GM23248 (cell line): ENCODE data around the gene CGNL1. TPM values are rescaled to one million over a fixed set of nuclear protein-coding genes. Genes with fewer than 3 reads are reported as not detected.

Source experiments
- DNase-seq: peaks from one replicate; pipeline ENCODE4 v3.0.0-alpha.2; 2015
- H2AFZ ChIP-seq: fragments of 200-600 bp; sonication (generic); 2 replicates; pipeline ENCODE4 v1.6.1; 2016; ENCODE audit warnings: antibody characterized with exemption
- H3F3A ChIP-seq: fragments of 200-600 bp; sonication (generic); 2 replicates; pipeline ENCODE4 v1.6.1; 2016; ENCODE audit warnings: mild to moderate bottlenecking, antibody characterized with exemption, mixed run types; ENCODE audit not compliant: insufficient read depth
- H3K27ac ChIP-seq: fragments of 200-600 bp; sonication (generic); 2 replicates; pipeline ENCODE4 v1.5.1; 2016; ENCODE audit warnings: mild to moderate bottlenecking
- H3K27me3 ChIP-seq: fragments of 200-600 bp; sonication (generic); replicated peaks from 2 replicates; pipeline ENCODE4 v1.6.1; 2016; ENCODE audit warnings: mild to moderate bottlenecking; ENCODE audit not compliant: insufficient read depth
- H3K36me3 ChIP-seq: fragments of 200-600 bp; sonication (generic); 2 replicates; pipeline ENCODE4 v1.6.1; 2016; ENCODE audit warnings: low read depth, mild to moderate bottlenecking
- H3K4me1 ChIP-seq: fragments of 200-600 bp; sonication (generic); 2 replicates; pipeline ENCODE4 v1.6.1; 2016; ENCODE audit warnings: mild to moderate bottlenecking; ENCODE audit not compliant: insufficient read depth
- H3K4me2 ChIP-seq: fragments of 200-600 bp; sonication (generic); one replicate; pipeline ENCODE4 v1.6.1; 2016; ENCODE audit warnings: mild to moderate bottlenecking; ENCODE audit not compliant: unreplicated experiment
- H3K4me3 ChIP-seq: fragments of 200-600 bp; sonication (generic); 2 replicates; pipeline ENCODE4 v1.5.1; 2016; ENCODE audit warnings: mild to moderate bottlenecking
- H3K79me2 ChIP-seq: fragments of 200-600 bp; sonication (generic); 2 replicates; pipeline ENCODE4 v1.6.1; 2016; ENCODE audit warnings: mild to moderate bottlenecking; ENCODE audit not compliant: insufficient read depth
- H3K9ac ChIP-seq: fragments of 200-600 bp; sonication (generic); 2 replicates; pipeline ENCODE4 v1.6.1; 2016; ENCODE audit warnings: mild to moderate bottlenecking
- H3K9me2 ChIP-seq: fragments of 200-600 bp; sonication (generic); 2 replicates; pipeline ENCODE4 v1.6.1; 2016; ENCODE audit warnings: mixed run types, mild to moderate bottlenecking, moderate library complexity; ENCODE audit not compliant: insufficient read depth
- H3K9me3 ChIP-seq: fragments of 200-600 bp; sonication (generic); one replicate; pipeline ENCODE4 v1.6.1; 2017; ENCODE audit warnings: low read depth
- H4K20me1 ChIP-seq: fragments of 200-600 bp; sonication (generic); 2 replicates; pipeline ENCODE4 v1.6.0; 2016; ENCODE audit not compliant: insufficient read depth
- EZH2 ChIP-seq: fragments of 200-600 bp; sonication (generic); IDR thresholded peaks from 2 replicates; pipeline ENCODE4 v1.6.1; 2018; ENCODE audit warnings: antibody characterized with exemption, mild to moderate bottlenecking; ENCODE audit not compliant: insufficient read depth, poor library complexity, severe bottlenecking
- EZH2phosphoT487 ChIP-seq: fragments of 200-600 bp; sonication (generic); IDR thresholded peaks from 2 replicates; pipeline ENCODE4 v1.6.1; 2018; ENCODE audit warnings: antibody characterized with exemption, moderate library complexity, mild to moderate bottlenecking, low read depth; ENCODE audit not compliant: insufficient read depth
- WGBS, 2 experiments: methylation state at CpG; one replicate each; pipeline ENCODE4 v1.1.6; 2015 to 2017; ENCODE audit warnings: low lambda C conversion rate in 2 of 2, low coverage in 1 of 2; ENCODE audit errors: missing lambda C conversion rate in 2 of 2; 5-methylcytosine and 5-hydroxymethylcytosine counted together
- in situ Hi-C: fragments of 300-500 bp; cut with MboI; formaldehyde crosslinking; loops from 2 replicates; pipeline ENCODE4 v1.15.0; 2020
- polyA plus RNA-seq: library from polyadenylated mRNA; unstranded; fragments of >200 nt; fragmentation: Nextera tagmentation; extraction: Ambion mirVana; gene quantifications from 2 replicates; pipeline ENCODE4 v1.2.1, GENCODE V29; 2016
- total RNA-seq: library from RNA; depleted of rRNA; stranded (reverse); fragments of >200 nt; shearing (Covaris generic); gene quantifications from 2 replicates; pipeline ENCODE4 v1.2.3, GENCODE V29; 2014

CGNL1 gene
- total and polyA plus RNA-seq, 2 experiments from 2014 or later: 0.11 TPM

DNA sequence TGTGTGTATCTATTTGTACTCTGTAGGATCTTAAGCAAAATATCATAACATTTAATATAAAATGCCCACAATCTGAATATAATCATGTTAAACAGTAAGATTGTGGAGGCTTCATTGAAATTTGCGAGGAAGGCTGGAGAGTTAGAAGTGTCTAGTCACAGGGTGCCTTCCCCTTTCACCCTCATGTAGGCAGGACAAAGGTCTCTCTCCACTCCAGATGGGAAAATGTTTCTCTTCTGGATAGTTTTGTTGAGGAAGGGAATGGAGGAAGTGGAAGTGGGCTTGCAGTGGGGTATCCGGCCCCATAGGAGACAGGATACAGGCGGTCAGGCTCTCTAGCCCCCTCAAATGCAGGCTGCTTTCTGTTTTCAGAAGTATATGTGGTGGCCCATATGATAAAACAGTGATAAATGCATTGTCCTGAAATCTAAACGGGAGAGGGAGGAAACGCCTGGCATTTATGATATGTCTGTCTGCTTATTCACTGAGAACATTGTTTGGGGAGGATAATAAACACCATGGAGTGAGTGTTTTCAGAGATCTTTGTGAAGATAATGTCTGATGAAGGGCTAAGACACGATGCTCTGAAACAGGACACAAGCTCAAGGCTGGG lies 202.1 kb downstream of the CGNL1 start:
- no peaks in the 10 kb centered on the region for H3K36me3 ChIP-seq
- TF ChIP-seq EZH2phosphoT487 (no peak), EZH2 (no peak)
- H3K9me2 ChIP-seq: no peaks in the 10 kb centered on the region
- no peak overlapping the region for H3K27ac ChIP-seq
- in situ Hi-C loops: no loop called here
- DNase-seq: no peak
- no peaks in the 10 kb centered on the region for H3K4me1 ChIP-seq
- no peak overlapping the region for H3K4me3 ChIP-seq
- H3K9ac ChIP-seq: no peak overlapping the region
- no peak overlapping the region for H3K4me2 ChIP-seq
- no peaks in the 10 kb centered on the region for H4K20me1 ChIP-seq
- no peak overlapping the region for H2AFZ ChIP-seq
- no peaks in the 10 kb centered on the region for H3K9me3 ChIP-seq
- no peaks in the 10 kb centered on the region for H3K79me2 ChIP-seq
- no peaks in the 10 kb centered on the region for H3F3A ChIP-seq
- peaks cover 29% of the 10 kb centered on the region for H3K27me3 ChIP-seq
- WGBS, 2 experiments: 57 to 60% methylated on average over 6 of the region's 6 CpGs

DNA sequence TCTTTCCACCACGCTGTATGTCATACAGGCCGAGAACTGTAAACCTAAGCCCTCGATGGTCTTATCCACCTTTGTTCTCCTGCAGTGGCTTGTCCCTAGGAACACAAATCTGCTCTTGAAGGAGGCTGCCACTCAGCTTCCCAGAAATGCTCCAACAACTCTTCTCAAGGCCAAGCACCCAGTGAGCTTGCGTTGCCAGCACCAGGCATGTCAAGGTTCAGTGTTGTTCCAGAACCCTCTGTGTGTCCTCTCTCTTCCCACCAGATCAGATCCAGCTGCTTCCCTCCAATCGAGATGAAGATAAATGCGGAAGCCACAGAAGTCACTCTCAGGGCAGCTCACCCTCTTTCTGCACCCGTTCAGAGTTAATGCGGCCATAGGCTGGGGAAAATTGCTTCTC lies 204.1 kb downstream of the CGNL1 start:
- Histone ChIP-seq H3K4me2 (no peak overlapping the region), H3K9ac (no peak overlapping the region), H3K27ac (no peak overlapping the region), H3K9me2 (no peaks in the 10 kb centered on the region), H4K20me1 (no peaks in the 10 kb centered on the region), H3K9me3 (no peaks in the 10 kb centered on the region), H3F3A (no peaks in the 10 kb centered on the region), H2AFZ (no peak overlapping the region), H3K36me3 (no peaks in the 10 kb centered on the region), H3K79me2 (no peaks in the 10 kb centered on the region), H3K4me1 (no peaks in the 10 kb centered on the region), H3K4me3 (no peak overlapping the region), H3K27me3 (peaks cover 32% of the 10 kb centered on the region)
- DNase-seq: no peak
- WGBS, 2 experiments: 68 to 74% methylated on average over 8 of the region's 8 CpGs
- no peak for TF ChIP-seq EZH2phosphoT487
- TF ChIP-seq EZH2: no peak
- in situ Hi-C loops: no loop called here

DNA sequence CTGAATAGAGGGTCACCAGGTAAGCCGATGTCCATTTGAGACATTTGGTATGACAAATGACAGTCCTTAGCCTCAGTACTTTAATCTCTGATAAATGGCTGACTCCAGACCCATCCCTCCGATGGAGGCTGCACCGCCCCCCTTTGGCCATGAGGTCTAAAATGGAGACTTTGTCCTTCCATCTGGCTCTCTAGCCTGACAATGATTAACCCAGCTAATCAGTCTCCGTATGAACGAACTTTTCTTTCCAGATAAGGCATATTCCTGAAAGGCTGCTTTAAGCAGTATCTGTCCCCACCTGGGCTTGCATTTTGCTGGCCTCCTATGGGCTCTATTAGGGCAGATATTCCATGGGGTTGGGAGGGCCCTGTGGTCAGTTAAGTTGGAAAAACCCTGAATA lies 204.6 kb downstream of the CGNL1 start:
- Histone ChIP-seq H3K4me1 (no peaks in the 10 kb centered on the region), H3F3A (no peaks in the 10 kb centered on the region), H3K9me3 (no peaks in the 10 kb centered on the region), H3K27me3 (peaks cover 32% of the 10 kb centered on the region), H3K4me3 (no peak overlapping the region), H2AFZ (no peak overlapping the region), H4K20me1 (no peaks in the 10 kb centered on the region), H3K27ac (no peak overlapping the region), H3K36me3 (no peaks in the 10 kb centered on the region), H3K9ac (no peak overlapping the region), H3K9me2 (no peaks in the 10 kb centered on the region), H3K79me2 (no peaks in the 10 kb centered on the region), H3K4me2 (no peak overlapping the region)
- TF ChIP-seq EZH2 (no peak), EZH2phosphoT487 (no peak)
- 71 to 74% methylated on average over 5 of the region's 5 CpGs for WGBS, 2 experiments
- DNase-seq: no peak
- in situ Hi-C loops: no loop called here

DNA sequence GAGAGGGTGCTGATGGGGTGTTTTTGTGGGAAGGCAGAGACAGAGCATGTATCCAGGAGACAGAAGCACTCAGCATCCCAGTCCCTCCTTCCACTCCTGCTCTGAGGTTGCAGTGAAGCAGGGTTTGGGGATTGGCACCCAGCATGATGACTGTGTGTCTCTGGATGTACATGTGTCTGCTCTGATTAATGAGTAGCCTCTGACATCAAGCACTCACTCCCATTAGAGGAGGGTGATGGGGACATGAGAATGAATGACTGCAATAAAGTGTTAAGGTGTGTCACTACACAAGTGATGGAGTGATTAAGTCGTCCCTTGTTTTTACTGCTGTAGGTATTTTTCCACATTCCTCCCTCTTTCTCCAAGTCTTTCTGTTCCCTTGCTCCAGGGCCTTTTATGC lies 205.8 kb downstream of the CGNL1 start:
- Histone ChIP-seq H3K9me3 (no peaks in the 10 kb centered on the region), H3K4me1 (no peaks in the 10 kb centered on the region), H3K9ac (no peak overlapping the region), H3K4me2 (no peak overlapping the region), H4K20me1 (no peaks in the 10 kb centered on the region), H2AFZ (no peak overlapping the region), H3K79me2 (no peaks in the 10 kb centered on the region), H3F3A (no peaks in the 10 kb centered on the region), H3K4me3 (no peak overlapping the region), H3K27me3 (peaks cover 27% of the 10 kb centered on the region), H3K9me2 (no peaks in the 10 kb centered on the region), H3K27ac (no peak overlapping the region), H3K36me3 (no peaks in the 10 kb centered on the region)
- WGBS, 2 experiments: 49 to 57% methylated on average over 1 of the region's 1 CpG
- TF ChIP-seq EZH2phosphoT487: no peak
- TF ChIP-seq EZH2: no peak
- in situ Hi-C loops: no loop called here
- no peak for DNase-seq

- no peak overlapping the region for H3K4me2 ChIP-seq
- H3K27me3 ChIP-seq: peaks cover 15% of the 10 kb centered on the region
- H3F3A ChIP-seq: no peaks in the 10 kb centered on the region
- no peaks in the 10 kb centered on the region for H3K79me2 ChIP-seq
- no peak overlapping the region for H2AFZ ChIP-seq
- H3K36me3 ChIP-seq: no peaks in the 10 kb centered on the region
- no peaks in the 10 kb centered on the region for H3K9me2 ChIP-seq
- in situ Hi-C loops: no loop called here
- TF ChIP-seq EZH2: no peak
- no peak for TF ChIP-seq EZH2phosphoT487
- 11 to 38% methylated on average over 2 of the region's 2 CpGs for WGBS, 2 experiments
- no peak overlapping the region for H3K9ac ChIP-seq
- H3K27ac ChIP-seq: no peak overlapping the region
- no peaks in the 10 kb centered on the region for H4K20me1 ChIP-seq
- H3K4me1 ChIP-seq: no peaks in the 10 kb centered on the region
- H3K9me3 ChIP-seq: no peaks in the 10 kb centered on the region
- DNase-seq: no peak
- H3K4me3 ChIP-seq: no peak overlapping the region
These were observed 207.0 kb downstream of the CGNL1 start for GRCh38 chr15:57583282-57583681.
